WTC11 (cell line): ENCODE results near the gene SNRPE.

Experiments
- NFYB ChIP-seq: sonication (generic); formaldehyde crosslinking; conservative IDR thresholded peaks from 2 replicates; pipeline ENCODE4 v1.8.0; 2022; ENCODE audit warnings: low read depth, missing genetic modification reagents
- ZNF263 ChIP-seq: sonication (generic); formaldehyde crosslinking; IDR thresholded peaks from 2 replicates; pipeline ENCODE4 v1.8.1; 2022; ENCODE audit warnings: low read depth, mild to moderate bottlenecking, moderate library complexity, missing genetic modification reagents
- TF ChIP-seq, protein P1 (sequence below): fragments of 200-600 bp; IDR thresholded peaks from 2 replicates; pipeline ENCODE4 v1.8.0; 2022; ENCODE audit warnings: antibody characterized with exemption

DNA sequence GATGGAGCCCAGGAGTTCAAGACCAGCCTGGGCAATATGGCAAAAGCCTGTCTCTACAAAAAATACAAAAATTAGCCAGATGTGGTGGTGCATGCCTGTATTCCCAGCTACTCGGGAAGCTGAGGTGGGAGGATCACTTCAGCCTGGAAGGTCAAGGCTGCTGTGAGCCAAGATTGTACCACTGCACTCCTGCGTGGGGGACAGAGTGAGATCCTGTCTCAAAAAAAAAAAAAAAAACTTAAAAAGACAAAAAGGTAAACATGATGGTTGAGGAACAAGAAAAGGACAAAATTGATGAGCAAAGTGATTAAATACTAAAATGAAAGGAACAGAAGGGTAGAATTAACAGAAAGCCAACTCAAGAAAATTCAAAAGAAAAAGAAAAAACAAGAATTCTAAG, 30.6 kb downstream of the SNRPE start:
- TF ChIP-seq, protein P1, sequence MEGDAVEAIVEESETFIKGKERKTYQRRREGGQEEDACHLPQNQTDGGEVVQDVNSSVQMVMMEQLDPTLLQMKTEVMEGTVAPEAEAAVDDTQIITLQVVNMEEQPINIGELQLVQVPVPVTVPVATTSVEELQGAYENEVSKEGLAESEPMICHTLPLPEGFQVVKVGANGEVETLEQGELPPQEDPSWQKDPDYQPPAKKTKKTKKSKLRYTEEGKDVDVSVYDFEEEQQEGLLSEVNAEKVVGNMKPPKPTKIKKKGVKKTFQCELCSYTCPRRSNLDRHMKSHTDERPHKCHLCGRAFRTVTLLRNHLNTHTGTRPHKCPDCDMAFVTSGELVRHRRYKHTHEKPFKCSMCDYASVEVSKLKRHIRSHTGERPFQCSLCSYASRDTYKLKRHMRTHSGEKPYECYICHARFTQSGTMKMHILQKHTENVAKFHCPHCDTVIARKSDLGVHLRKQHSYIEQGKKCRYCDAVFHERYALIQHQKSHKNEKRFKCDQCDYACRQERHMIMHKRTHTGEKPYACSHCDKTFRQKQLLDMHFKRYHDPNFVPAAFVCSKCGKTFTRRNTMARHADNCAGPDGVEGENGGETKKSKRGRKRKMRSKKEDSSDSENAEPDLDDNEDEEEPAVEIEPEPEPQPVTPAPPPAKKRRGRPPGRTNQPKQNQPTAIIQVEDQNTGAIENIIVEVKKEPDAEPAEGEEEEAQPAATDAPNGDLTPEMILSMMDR = no peak
- TF ChIP-seq ZNF263 = no peak
- TF ChIP-seq NFYB (CRISPR knock-in tag) = no peak
